ENCODE results near the gene ARL15.

DNA sequence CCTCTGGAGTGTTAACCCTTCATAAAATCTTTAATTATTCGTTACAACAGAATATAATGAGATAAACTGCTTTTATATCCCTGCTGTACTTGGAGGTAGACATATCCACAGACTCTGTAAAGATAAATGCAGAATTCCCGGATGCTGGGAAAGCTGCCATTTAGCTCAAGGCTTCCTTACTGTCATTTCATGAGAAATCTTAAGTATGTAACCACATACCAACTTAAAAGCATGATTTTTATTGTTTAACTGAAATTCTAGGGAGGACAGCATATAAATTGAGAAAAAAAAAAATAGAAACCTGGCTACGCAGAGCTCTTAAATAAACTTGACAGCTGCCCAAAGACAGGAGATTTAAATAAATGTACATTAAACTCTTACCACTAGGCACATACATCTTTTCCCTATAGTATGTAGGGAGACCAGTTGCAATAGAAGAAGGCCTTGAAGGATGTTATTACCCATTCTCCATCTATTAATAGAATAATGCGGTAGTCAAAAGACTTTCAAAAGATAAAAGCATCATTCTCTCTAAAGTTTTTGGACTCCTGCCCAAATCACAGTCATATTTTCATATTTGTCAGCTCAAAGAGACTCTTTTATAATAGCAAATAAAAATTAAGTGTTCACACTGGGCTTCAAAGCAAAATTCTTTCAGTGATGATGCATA, 376.1 kb downstream of the ARL15 start:
- TF ChIP-seq EP300 (IDR thresholded peaks at IDR 0.05) = no peak
- TF ChIP-seq, protein P1, sequence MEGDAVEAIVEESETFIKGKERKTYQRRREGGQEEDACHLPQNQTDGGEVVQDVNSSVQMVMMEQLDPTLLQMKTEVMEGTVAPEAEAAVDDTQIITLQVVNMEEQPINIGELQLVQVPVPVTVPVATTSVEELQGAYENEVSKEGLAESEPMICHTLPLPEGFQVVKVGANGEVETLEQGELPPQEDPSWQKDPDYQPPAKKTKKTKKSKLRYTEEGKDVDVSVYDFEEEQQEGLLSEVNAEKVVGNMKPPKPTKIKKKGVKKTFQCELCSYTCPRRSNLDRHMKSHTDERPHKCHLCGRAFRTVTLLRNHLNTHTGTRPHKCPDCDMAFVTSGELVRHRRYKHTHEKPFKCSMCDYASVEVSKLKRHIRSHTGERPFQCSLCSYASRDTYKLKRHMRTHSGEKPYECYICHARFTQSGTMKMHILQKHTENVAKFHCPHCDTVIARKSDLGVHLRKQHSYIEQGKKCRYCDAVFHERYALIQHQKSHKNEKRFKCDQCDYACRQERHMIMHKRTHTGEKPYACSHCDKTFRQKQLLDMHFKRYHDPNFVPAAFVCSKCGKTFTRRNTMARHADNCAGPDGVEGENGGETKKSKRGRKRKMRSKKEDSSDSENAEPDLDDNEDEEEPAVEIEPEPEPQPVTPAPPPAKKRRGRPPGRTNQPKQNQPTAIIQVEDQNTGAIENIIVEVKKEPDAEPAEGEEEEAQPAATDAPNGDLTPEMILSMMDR (IDR thresholded peaks at IDR 0.05) = no peak
